Activated CD8-positive, alpha-beta T cell treated with anti-CD3 and anti-CD28 coated beads, Interleukin-2, amount 10 ng/mL, durations not matched to agents 7 days and 5 days (primary cell): Measurements from ENCODE around the gene LRWD1. TPM values are rescaled to one million over a fixed set of nuclear protein-coding genes. Genes with fewer than 3 reads are reported as not detected.
"Not testable (repeated sequence)": the region's sequence is repeated elsewhere in the genome, so short reads cannot be mapped to it uniquely, and the experiment has no call there.

Source experiments
- ATAC-seq: fragments of 150-1000 bp; cut with Tn5 transposase; one replicate; pipeline ENCODE4 v1.10.0; 2021; ENCODE audit warnings: moderate library complexity
- CTCF ChIA-PET: fragments of 350-600 bp; sonication (Branson Sonifier 250); formaldehyde crosslinking; loops from one replicate; lab custom pipeline; 2021; ENCODE audit warnings: antibody characterized with exemption; lab: Charles Lee
- POLR2A ChIA-PET: fragments of 350-600 bp; sonication (Branson Sonifier 250); formaldehyde crosslinking; loops from one replicate; lab custom pipeline; 2021; ENCODE audit warnings: antibody characterized with exemption; lab: Charles Lee
- DNase-seq: peaks from one replicate; pipeline ENCODE4 v3.0.0-alpha.2; 2020
- H3K27ac Mint-ChIP-seq: one replicate; pipeline ENCODE4 v1.8.0; 2021; ENCODE audit warnings: mild to moderate bottlenecking, mixed read lengths
- H3K27me3 Mint-ChIP-seq: one replicate; pipeline ENCODE4 v1.8.0; 2021; ENCODE audit warnings: low read depth, mixed read lengths
- H3K36me3 Mint-ChIP-seq: one replicate; pipeline ENCODE4 v1.8.0; 2021; ENCODE audit warnings: low read depth, mixed read lengths
- H3K4me1 Mint-ChIP-seq: one replicate; pipeline ENCODE4 v1.8.0; 2021; ENCODE audit warnings: low read depth, mixed read lengths
- H3K4me3 Mint-ChIP-seq: one replicate; pipeline ENCODE4 v1.8.0; 2021; ENCODE audit warnings: mild to moderate bottlenecking, mixed read lengths
- H3K9me3 Mint-ChIP-seq: one replicate; pipeline ENCODE4 v1.8.0; 2022; ENCODE audit warnings: mixed read lengths; ENCODE audit not compliant: insufficient read depth
- total RNA-seq, 2 experiments: library from RNA; stranded (reverse); gene quantifications; one replicate each; pipeline ENCODE4 v1.2.3, GENCODE V29; 2021

LRWD1 gene
- total RNA-seq, 2 experiments from 2014 or later = 16.7 to 21.7 TPM

DNA sequence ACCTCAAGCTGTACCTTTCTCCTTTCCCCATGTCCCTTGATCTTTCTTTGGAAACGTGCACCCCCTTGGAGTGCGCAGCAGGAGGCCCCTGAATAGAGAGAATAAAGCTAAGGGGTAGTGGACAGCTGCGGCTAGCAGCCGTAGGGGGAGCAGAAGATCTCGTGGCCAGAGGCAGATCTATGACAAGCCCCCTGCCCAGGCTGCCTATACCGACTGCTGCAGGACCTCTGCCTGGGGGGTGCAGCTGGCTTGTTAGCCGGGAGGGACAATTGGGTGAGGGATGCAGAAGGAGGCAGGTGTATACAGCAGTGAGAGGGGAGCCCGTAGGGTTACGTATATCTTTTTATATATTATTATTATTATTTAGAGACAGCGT lies 14.4 kb downstream of the LRWD1 start:
- POLR2A ChIA-PET, H3K36me3 Mint-ChIP-seq, H3K27ac Mint-ChIP-seq, H3K4me1 Mint-ChIP-seq, CTCF ChIA-PET, H3K27me3 Mint-ChIP-seq, H3K4me3 Mint-ChIP-seq, DNase-seq, H3K9me3 Mint-ChIP-seq: not testable (repeated sequence)
- ATAC-seq = peak; percentile 19

DNA sequence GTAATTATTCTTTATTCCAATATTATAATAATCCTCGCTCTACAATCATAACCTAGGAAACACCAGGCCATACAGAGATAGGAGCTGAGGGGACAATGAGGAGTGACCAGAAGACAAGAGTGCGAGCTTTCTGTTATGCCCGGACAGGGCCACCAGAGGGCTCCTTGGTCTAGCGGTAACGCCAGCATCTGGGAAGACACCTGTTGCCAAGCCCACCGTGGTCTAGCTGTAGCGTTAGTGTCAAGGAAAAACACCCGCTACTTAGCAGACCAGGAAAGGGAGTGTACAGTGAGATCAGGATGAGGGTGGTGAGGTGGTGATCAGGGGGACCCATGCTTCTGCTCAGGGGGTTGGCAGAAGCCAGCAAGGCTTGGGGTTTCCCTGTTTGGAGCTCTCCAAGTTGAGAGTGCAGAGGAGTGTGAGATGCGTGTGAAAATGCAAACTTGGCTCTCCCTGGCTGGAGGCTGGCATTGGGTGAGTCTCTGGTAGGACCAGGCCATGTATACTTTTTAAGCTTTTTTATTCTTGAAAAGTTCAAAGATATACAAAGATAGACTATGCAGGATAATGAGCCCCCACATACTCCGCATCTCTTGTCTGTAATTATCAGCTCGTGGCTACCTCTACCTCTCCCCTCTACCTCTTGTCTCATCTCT lies 15.3 kb downstream of the LRWD1 start:
- H3K4me3 Mint-ChIP-seq, POLR2A ChIA-PET: not testable (repeated sequence)

GRCh38 chr7:102481962-102482361 lies 17.2 kb downstream of the LRWD1 start:
- H3K9me3 Mint-ChIP-seq, H3K27me3 Mint-ChIP-seq, H3K27ac Mint-ChIP-seq, H3K36me3 Mint-ChIP-seq, H3K4me3 Mint-ChIP-seq, H3K4me1 Mint-ChIP-seq, POLR2A ChIA-PET, DNase-seq, ATAC-seq, CTCF ChIA-PET: not testable (repeated sequence)

More for the DNA sequence above, 15.3 kb downstream of the LRWD1 start:
- CTCF ChIA-PET, H3K36me3 Mint-ChIP-seq, H3K4me1 Mint-ChIP-seq, ATAC-seq, H3K9me3 Mint-ChIP-seq, H3K27me3 Mint-ChIP-seq, H3K27ac Mint-ChIP-seq: not testable (repeated sequence)
- DNase-seq = peak; percentile 34

DNA sequence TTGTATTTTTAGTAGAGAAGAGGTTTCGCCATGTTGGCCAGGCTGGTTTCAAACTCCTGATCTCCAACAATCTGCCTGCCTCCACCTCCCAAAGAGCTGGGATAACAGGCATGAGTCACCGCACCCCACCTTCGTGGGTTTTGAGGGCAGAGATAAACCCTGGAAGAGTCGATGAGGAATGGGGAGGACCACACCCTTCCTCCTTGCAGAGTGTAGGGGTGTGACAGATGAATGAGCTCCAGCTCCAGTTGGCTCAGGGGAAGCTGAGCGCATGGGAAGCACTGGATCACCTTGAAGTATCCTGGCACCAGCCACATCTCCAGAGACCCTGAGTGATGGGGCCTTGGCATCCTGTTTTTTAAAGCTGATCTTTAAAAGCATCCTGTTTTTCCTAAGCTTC lies 19.5 kb downstream of the LRWD1 start:
- H3K4me1 Mint-ChIP-seq, POLR2A ChIA-PET, H3K4me3 Mint-ChIP-seq, ATAC-seq, CTCF ChIA-PET, DNase-seq, H3K9me3 Mint-ChIP-seq, H3K36me3 Mint-ChIP-seq, H3K27ac Mint-ChIP-seq, H3K27me3 Mint-ChIP-seq: not testable (repeated sequence)

DNA sequence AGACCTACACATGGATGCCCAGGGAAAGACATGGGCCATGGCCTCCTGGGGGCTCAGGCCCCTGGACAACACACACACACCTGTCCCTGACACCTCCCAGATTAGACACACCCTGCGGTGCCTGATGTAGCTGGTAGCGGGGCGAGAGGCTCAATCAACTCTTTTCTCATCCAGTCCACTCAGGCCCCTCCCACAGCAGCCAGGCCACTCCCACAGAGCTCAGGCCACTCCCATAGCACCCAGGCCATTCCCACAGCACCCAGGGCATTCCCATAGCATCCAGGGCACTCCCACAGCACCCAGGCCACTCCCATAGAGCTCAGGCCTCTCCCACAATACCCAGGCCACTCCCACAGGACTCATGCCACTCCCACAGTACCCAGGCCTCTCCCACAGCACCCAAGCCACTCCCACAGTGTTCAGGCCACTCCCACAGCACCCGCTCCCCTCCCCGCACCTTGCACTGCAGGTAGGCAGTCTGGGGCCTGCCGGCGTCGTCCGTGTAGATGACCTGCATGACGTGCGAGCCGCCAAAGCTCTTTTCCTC lies 25.8 kb downstream of the LRWD1 start:
- peak; percentile 78 for DNase-seq
- H3K4me3 Mint-ChIP-seq, H3K4me1 Mint-ChIP-seq, POLR2A ChIA-PET, H3K27me3 Mint-ChIP-seq, H3K9me3 Mint-ChIP-seq, H3K27ac Mint-ChIP-seq, H3K36me3 Mint-ChIP-seq, CTCF ChIA-PET: not testable (repeated sequence)
- peak; percentile 55 for ATAC-seq

- H3K27ac Mint-ChIP-seq, CTCF ChIA-PET, H3K4me3 Mint-ChIP-seq, H3K4me1 Mint-ChIP-seq, H3K27me3 Mint-ChIP-seq, H3K36me3 Mint-ChIP-seq, H3K9me3 Mint-ChIP-seq, DNase-seq, POLR2A ChIA-PET: not testable (repeated sequence)
- peak; percentile 45 for ATAC-seq
Measured at GRCh38 chr7:102493220-102493935, 28.6 kb downstream of the LRWD1 start.

GRCh38 chr7:102494026-102494425 lies 29.2 kb downstream of the LRWD1 start:
- POLR2A ChIA-PET, H3K4me1 Mint-ChIP-seq, H3K9me3 Mint-ChIP-seq, H3K27me3 Mint-ChIP-seq, H3K36me3 Mint-ChIP-seq, CTCF ChIA-PET: not testable (repeated sequence)
- ATAC-seq (peak; percentile 22), DNase-seq (peak; percentile 73)
- Mint-ChIP-seq H3K4me3 (peak overlapping the region; percentile 43), H3K27ac (peak overlapping the region; percentile 71)

GRCh38 chr7:102494473-102495149 lies 29.8 kb downstream of the LRWD1 start:
- H3K27ac Mint-ChIP-seq, H3K4me3 Mint-ChIP-seq, H3K4me1 Mint-ChIP-seq, H3K27me3 Mint-ChIP-seq, H3K9me3 Mint-ChIP-seq, DNase-seq, H3K36me3 Mint-ChIP-seq, POLR2A ChIA-PET, CTCF ChIA-PET: not testable (repeated sequence)
- ATAC-seq = peak; percentile 79

DNA sequence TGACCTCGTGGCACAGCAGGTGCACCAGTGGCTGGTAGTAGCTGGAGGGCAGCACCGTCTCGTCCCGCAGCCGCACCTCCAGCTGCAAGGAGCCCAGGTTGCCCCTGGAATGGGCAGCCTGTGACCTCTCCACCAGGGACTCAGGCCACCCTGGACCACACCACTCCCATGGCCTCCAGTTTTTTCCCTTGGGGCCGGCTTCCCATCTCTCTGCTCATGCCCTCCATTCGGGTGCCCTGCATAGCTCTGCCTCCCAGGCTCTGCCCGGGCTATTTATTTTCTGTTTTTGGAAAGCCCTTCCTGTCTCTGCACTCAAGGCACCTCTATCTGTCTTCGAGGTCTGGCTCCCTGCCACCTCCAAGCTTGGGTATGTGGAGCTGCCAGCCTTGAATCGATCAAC lies 32.1 kb downstream of the LRWD1 start:
- H3K4me1 Mint-ChIP-seq, H3K36me3 Mint-ChIP-seq, ATAC-seq, H3K27ac Mint-ChIP-seq, DNase-seq, POLR2A ChIA-PET, CTCF ChIA-PET, H3K4me3 Mint-ChIP-seq, H3K9me3 Mint-ChIP-seq, H3K27me3 Mint-ChIP-seq: not testable (repeated sequence)

DNA sequence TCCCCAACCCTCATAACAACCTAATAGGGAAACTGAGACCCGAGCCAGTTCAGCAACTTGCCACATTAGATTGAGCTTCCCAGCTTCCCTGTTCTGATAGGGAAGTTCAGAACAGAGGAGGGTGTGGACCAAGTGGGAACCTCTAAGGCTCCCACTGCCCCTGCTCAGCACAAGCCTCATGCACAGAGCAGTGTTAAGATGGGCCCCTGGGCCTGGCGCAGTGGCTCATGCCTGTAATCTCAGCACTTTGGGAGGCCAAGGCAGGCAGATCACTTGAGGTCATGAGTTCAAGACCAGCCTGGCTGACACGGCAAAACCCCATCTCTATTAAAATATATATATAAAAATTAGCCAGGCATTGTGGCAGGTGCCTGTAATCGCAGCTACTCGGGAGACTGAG lies 32.5 kb downstream of the LRWD1 start:
- H3K4me1 Mint-ChIP-seq, CTCF ChIA-PET, H3K4me3 Mint-ChIP-seq, DNase-seq, ATAC-seq, H3K36me3 Mint-ChIP-seq, H3K27ac Mint-ChIP-seq, H3K9me3 Mint-ChIP-seq, H3K27me3 Mint-ChIP-seq, POLR2A ChIA-PET: not testable (repeated sequence)

DNA sequence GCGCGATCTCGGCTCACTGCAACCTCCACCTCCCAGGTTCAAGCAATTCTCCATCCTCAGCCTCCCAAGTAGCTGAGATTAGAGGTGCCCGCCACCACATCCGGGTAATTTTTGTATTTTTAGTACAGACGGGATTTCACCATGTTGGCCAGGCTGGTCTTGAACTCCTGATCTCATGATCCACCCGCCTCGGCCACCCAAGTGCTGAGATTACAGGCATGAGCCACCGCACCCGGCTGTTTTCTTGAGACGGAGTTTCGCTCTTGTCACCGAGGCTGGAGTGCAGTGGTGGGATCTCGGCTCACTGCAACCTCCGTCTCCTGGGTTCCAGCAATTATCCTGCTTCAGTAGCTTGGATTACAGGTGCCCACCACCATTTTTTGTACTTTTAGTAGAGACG lies 33.5 kb downstream of the LRWD1 start:
- H3K27ac Mint-ChIP-seq, H3K4me1 Mint-ChIP-seq, H3K9me3 Mint-ChIP-seq, DNase-seq, POLR2A ChIA-PET, CTCF ChIA-PET, H3K4me3 Mint-ChIP-seq, ATAC-seq, H3K36me3 Mint-ChIP-seq, H3K27me3 Mint-ChIP-seq: not testable (repeated sequence)

GRCh38 chr7:102503141-102503540 lies 38.4 kb downstream of the LRWD1 start:
- H3K27ac Mint-ChIP-seq, H3K4me1 Mint-ChIP-seq, POLR2A ChIA-PET, H3K27me3 Mint-ChIP-seq, ATAC-seq, CTCF ChIA-PET, H3K9me3 Mint-ChIP-seq, H3K4me3 Mint-ChIP-seq, DNase-seq, H3K36me3 Mint-ChIP-seq: not testable (repeated sequence)
